Measurements from ENCODE around the gene TSSK1B.

Gene TSSK1B

DNA sequence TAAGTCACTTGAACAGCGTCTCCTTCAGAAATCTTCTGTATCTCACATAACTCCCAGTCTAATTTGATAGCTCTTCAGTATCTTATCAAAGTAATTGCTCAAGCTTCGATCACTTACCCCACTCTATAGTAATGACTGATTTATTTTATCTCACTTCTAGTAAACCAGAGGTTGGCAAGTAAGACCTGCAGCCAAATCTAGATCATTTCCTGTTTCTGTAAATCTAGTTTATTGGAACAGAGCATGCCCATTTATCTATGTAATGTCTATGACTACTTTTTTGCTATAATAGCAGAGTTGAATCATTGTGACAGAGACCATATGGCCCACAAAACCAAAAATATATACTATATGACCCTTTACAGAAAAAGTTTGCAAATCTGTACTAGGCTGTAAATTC lies 40.1 kb downstream of the TSSK1B start:
- TF ChIP-seq POLR2AphosphoS5 (IDR thresholded peaks at IDR 0.05; ENCODE audit: low read depth, low read length), result no peak
- FAIRE-seq, result no peak
- no peak for DNase-seq (ENCODE audit: insufficient read length)

DNA sequence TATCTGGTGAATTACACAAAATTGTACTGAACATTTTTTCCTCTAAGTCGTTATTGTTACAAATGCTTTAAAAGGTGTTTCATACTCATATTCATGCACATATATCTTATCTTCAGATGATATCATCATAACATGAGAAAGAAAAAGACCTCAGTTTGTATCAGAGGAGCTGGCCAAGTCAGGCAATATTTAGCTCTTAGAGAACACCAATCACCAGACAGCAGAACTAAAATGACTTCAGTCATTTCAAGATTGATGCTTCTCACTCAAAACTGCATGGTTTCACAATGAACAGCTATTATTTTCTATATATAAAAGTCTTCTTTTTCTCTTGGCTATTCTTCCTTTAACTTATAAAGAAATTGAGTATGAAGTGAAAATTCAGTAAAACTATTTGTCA lies 44.6 kb downstream of the TSSK1B start:
- no peak for FAIRE-seq
- TF ChIP-seq POLR2A (IDR thresholded peaks at IDR 0.05; ENCODE audit: low read depth, low read length) (no peak), TAF1 (IDR thresholded peaks at IDR 0.05; ENCODE audit: borderline replicate concordance, low read depth, low read length) (no peak), POLR2AphosphoS5 (IDR thresholded peaks at IDR 0.05; ENCODE audit: low read depth, low read length) (no peak)
- no peak for DNase-seq (ENCODE audit: insufficient read length)

DNA sequence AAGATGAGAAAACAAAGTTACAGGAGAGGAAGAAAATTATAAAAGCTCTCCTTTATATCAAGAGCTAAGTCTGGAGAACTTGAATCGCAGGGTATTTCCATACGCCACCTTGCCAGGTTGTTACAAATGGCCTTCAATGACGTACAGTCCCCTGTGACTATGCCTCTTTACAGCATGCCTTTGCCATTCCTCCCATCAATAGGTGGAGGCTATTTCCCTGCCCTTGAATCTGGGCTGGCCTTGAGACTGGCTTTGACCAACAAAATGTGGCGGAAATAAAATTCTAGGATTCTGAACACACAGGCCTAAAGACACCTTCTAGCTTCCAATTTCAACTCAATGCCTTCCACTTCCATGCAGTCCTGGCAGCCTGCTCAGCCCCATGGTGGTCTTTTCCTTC lies 45.7 kb downstream of the TSSK1B start:
- no peak for FAIRE-seq
- TF ChIP-seq TAF1 (IDR thresholded peaks at IDR 0.05; ENCODE audit: borderline replicate concordance, low read depth, low read length) (no peak), POLR2AphosphoS5 (IDR thresholded peaks at IDR 0.05; ENCODE audit: low read depth, low read length) (no peak)
- no peak for DNase-seq (ENCODE audit: insufficient read length)

DNA sequence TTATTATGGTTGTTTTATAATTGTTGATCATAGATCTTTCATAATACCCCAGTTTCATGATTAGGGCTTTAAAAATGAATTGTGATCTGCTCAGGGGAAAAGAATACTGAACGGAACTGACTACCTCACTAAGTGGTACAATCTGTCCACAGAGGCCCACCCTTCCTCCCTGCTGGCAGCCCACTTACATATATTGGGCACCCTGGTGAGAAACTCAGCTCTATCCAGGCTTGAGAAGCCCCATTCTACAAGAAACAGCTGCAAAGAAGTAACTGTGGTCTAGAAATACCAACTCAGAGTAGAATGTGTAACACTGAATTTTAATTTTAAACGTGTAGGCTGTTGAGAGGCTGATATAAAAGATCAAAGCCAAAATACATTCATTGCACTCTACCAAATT lies 46.9 kb downstream of the TSSK1B start:
- FAIRE-seq, result no peak
- TF ChIP-seq TAF1 (IDR thresholded peaks at IDR 0.05; ENCODE audit: borderline replicate concordance, low read depth, low read length), result no peak
- DNase-seq (ENCODE audit: insufficient read length), result no peak

DNA sequence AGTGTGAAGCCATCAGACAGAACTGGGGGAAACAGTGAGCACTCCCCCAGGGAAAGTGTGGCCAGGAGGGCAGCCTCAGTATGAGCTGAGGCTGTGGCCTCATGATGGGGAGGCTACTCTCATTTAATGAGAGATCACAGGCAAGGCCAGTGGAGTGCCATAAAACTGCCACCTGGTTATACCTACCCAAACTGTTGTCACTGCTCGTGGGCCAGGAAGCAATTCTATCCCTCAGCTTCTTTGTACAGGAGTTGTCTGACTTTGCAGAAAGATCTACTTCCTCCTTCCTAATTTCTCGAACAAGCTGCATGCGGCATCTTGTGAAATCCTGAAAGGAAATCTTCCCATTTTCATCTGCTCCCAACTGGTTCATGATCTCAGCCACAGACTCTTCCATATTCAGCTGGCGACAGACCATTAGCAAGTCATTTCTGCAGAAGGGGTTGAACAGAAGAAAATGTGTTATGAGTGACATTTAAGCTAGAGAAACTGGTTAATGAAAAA lies 50.0 kb downstream of the TSSK1B start:
- DNase-seq (ENCODE audit: insufficient read length) (no peak), FAIRE-seq (no peak)
- TF ChIP-seq TAF1 (IDR thresholded peaks at IDR 0.05; ENCODE audit: borderline replicate concordance, low read depth, low read length) (no peak), POLR2AphosphoS5 (IDR thresholded peaks at IDR 0.05; ENCODE audit: low read depth, low read length) (no peak), POLR2A (IDR thresholded peaks at IDR 0.05; ENCODE audit: low read depth, low read length) (no peak)

DNA sequence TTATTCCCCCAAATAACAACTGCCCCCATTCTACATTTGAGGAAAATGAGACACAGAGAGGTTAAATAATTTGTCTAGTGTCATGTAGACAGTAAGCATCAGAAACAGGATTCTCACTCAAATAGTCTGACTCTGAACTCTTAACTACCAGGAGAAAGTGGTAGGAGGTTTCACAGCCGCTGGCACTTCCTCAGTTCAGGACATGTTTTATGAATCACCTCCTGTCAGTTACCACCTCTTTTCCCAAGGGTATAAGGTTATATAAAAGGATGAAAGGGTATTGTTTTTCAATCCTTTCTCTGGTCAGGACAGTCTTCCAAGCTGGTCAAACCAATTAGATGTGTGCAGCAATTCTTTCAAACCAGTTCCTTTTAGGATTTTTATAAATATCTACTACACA lies 52.1 kb downstream of the TSSK1B start:
- DNase-seq (ENCODE audit: insufficient read length), result no peak
- no peak for TF ChIP-seq TAF1 (IDR thresholded peaks at IDR 0.05; ENCODE audit: borderline replicate concordance, low read depth, low read length)
- TF ChIP-seq POLR2AphosphoS5 (IDR thresholded peaks at IDR 0.05; ENCODE audit: low read depth, low read length), result no peak
- no peak for TF ChIP-seq POLR2A (IDR thresholded peaks at IDR 0.05; ENCODE audit: low read depth, low read length)
- no peak for FAIRE-seq

Measured in GM12892 (cell line).